CD4-positive, alpha-beta T cell (primary cell): ENCODE results near the gene KRTAP10-2. TPM values are rescaled to one million over a fixed set of nuclear protein-coding genes. Genes with fewer than 3 reads are reported as not detected.

ENCODE experiments used
- ATAC-seq: fragments of 200-7000 bp; cut with Tn5 transposase; one replicate; pipeline ENCODE4 v1.10.0; 2022; ENCODE audit warnings: mild to moderate bottlenecking; ENCODE audit not compliant: poor library complexity
- CTCF ChIA-PET: fragments of 350-600 bp; sonication (Branson Sonifier 250); formaldehyde crosslinking; loops from one replicate; lab custom pipeline; 2021; ENCODE audit warnings: antibody characterized with exemption, inconsistent platforms; lab: Charles Lee
- POLR2A ChIA-PET: fragments of 350-600 bp; sonication (Branson Sonifier 250); formaldehyde crosslinking; loops from one replicate; lab custom pipeline; 2021; ENCODE audit warnings: antibody characterized with exemption, inconsistent platforms; lab: Charles Lee
- DNase-seq, 14 experiments: peaks; one replicate each; pipeline ENCODE4 v3.0.0-alpha.2; 2013 to 2020; ENCODE audit warnings: mixed read lengths in 2 of 14
- H3K27ac ChIP-seq, 2 donors: one replicate each; pipeline versions ENCODE4 v1.5.1 to v1.7.0; 2013; ENCODE audit warnings: low read length in 2 of 2, low read depth in 1 of 2, mild to moderate bottlenecking in 1 of 2
- H3K27me3 ChIP-seq, 2 experiments: 1 replicate in 1 of 2; 2 replicates in 1 of 2; pipeline versions ENCODE4 v1.6.1 to v1.7.0; 2013; ENCODE audit warnings: low read length in 2 of 2, control low read depth in 1 of 2, mild to moderate bottlenecking in 1 of 2, moderate library complexity in 1 of 2; ENCODE audit not compliant: insufficient read depth in 2 of 2, control insufficient read depth in 1 of 2
- H3K36me3 ChIP-seq: one replicate; pipeline ENCODE4 v1.6.1; 2013; ENCODE audit warnings: low read length, control low read depth; ENCODE audit not compliant: insufficient read depth
- H3K4me1 ChIP-seq: one replicate; pipeline ENCODE4 v1.6.1; 2013; ENCODE audit warnings: low read length, control low read depth; ENCODE audit not compliant: insufficient read depth
- H3K4me3 ChIP-seq: one replicate; pipeline ENCODE4 v1.5.1; 2013; ENCODE audit warnings: mild to moderate bottlenecking, low read length, moderate library complexity
- H3K9me3 ChIP-seq, 2 experiments: 1 replicate in 1 of 2; 2 replicates in 1 of 2; pipeline versions ENCODE4 v1.6.1 to v1.7.0; 2013; ENCODE audit warnings: low read length in 2 of 2, mild to moderate bottlenecking in 2 of 2, control low read depth in 1 of 2, moderate library complexity in 1 of 2; ENCODE audit not compliant: control insufficient read depth in 1 of 2, insufficient read depth in 1 of 2
- H3K27ac Mint-ChIP-seq: one replicate; pipeline ENCODE4 v1.8.0; 2020; ENCODE audit warnings: mixed read lengths
- H3K27me3 Mint-ChIP-seq: one replicate; pipeline ENCODE4 v1.8.0; 2021; ENCODE audit warnings: mixed read lengths
- H3K36me3 Mint-ChIP-seq: one replicate; pipeline ENCODE4 v1.8.0; 2021; ENCODE audit warnings: low read depth, mixed read lengths
- H3K4me1 Mint-ChIP-seq: one replicate; pipeline ENCODE4 v1.8.0; 2021; ENCODE audit warnings: low read depth, mixed read lengths
- H3K4me3 Mint-ChIP-seq: one replicate; pipeline ENCODE4 v1.8.0; 2020; ENCODE audit warnings: mild to moderate bottlenecking, mixed read lengths
- H3K9me3 Mint-ChIP-seq: one replicate; pipeline ENCODE4 v1.8.0; 2020; ENCODE audit warnings: mixed read lengths
- CTCF ChIP-seq: fragments of 200-600 bp; IDR thresholded peaks from one replicate; pipeline ENCODE4 v1.8.0; 2022; ENCODE audit warnings: antibody characterized with exemption, mild to moderate bottlenecking
- intact Hi-C, 2 experiments: fragments of 100-400 bp; cut with DNase I in 1 of 2; cut with micrococcal nuclease in 1 of 2; formaldehyde crosslinking; loops; one replicate each; pipeline versions ENCODE4 v1.15.1 to v1.9.0; 2023 to 2025; cut with DNase I, micrococcal nuclease
- total RNA-seq, 174 experiments: library from RNA in 2 of 174; stranded (reverse) in 2 of 174; gene quantifications; one replicate each; pipeline ENCODE4 v1.2.3 and lab custom pipeline; 2021 to 2026

The KRTAP10-2 gene
- total RNA-seq, 2 experiments from 2014 or later = not detected

GRCh38 chr21:44502171-44502958 is 48.9 kb downstream of the KRTAP10-2 start:
- intact Hi-C loops = loop anchor here in 1 of 2 experiments (10.0 kb wide), 1 partner anchor 622 kb away; no protein-coding TSS in a partner anchor
- H3K9me3 ChIP-seq = no peaks in the 10 kb centered on the region
- H3K27ac ChIP-seq = no peak overlapping the region
- H3K27me3 ChIP-seq = peaks cover 0 to 2% of the 10 kb centered on the region in 2 experiments
- no peaks in the 10 kb centered on the region for H3K36me3 ChIP-seq
- Mint-ChIP-seq H3K4me1 (no peaks in the 10 kb centered on the region), H3K27ac (no peak overlapping the region), H3K9me3 (no peaks in the 10 kb centered on the region), H3K4me3 (no peak overlapping the region), H3K27me3 (peaks cover 6% of the 10 kb centered on the region), H3K36me3 (no peaks in the 10 kb centered on the region)
- POLR2A ChIA-PET = no interaction called here
- CTCF ChIA-PET = no interaction called here
- H3K4me3 ChIP-seq = no peak overlapping the region
- TF ChIP-seq CTCF = no peak
- DNase-seq = no peak
- peaks cover 7% of the 10 kb centered on the region for H3K4me1 ChIP-seq
- no peak for ATAC-seq

Other genes with a start within 250 kb of the KRTAP10-2 start
- gene CFAP410, start 212.1 kb downstream of the KRTAP10-2 start, total RNA-seq = 10 to 100 TPM; 50.1 to 51.6 TPM
- gene TRPM2, start 197.9 kb downstream of the KRTAP10-2 start, total RNA-seq = 1 to 10 TPM; 1.9 to 2.9 TPM
- under 1 TPM; 0.55 to 0.61 TPM for gene LRRC3, start 96.0 kb downstream of the KRTAP10-2 start, total RNA-seq
- gene KRTAP10-1, start 11.3 kb downstream of the KRTAP10-2 start, total RNA-seq = not detected
- not detected for gene KRTAP10-3, start 7.3 kb upstream of the KRTAP10-2 start, total RNA-seq
- gene KRTAP10-4, start 22.2 kb upstream of the KRTAP10-2 start, total RNA-seq = not detected
- gene KRTAP10-5, start 29.1 kb upstream of the KRTAP10-2 start, total RNA-seq = not detected
- gene KRTAP10-6, start 41.0 kb upstream of the KRTAP10-2 start, total RNA-seq = not detected
- not detected for gene KRTAP10-7, start 49.1 kb upstream of the KRTAP10-2 start, total RNA-seq
- not detected for gene KRTAP10-8, start 60.6 kb upstream of the KRTAP10-2 start, total RNA-seq
- not detected for gene KRTAP10-9, start 75.6 kb upstream of the KRTAP10-2 start, total RNA-seq
- not detected for gene KRTAP10-10, start 85.9 kb upstream of the KRTAP10-2 start, total RNA-seq
- not detected for gene KRTAP10-11, start 94.9 kb upstream of the KRTAP10-2 start, total RNA-seq
- gene KRTAP12-4, start 103.2 kb upstream of the KRTAP10-2 start, total RNA-seq = not detected
- not detected for gene KRTAP12-3, start 106.4 kb upstream of the KRTAP10-2 start, total RNA-seq
- not detected for gene KRTAP12-2, start 115.4 kb upstream of the KRTAP10-2 start, total RNA-seq
- not detected for gene KRTAP12-1, start 130.7 kb upstream of the KRTAP10-2 start, total RNA-seq
- gene KRTAP10-12, start 145.7 kb upstream of the KRTAP10-2 start, total RNA-seq = not detected
- gene TSPEAR, start 160.1 kb upstream of the KRTAP10-2 start, total RNA-seq = not detected